GM18907 (cell line): ENCODE measurements around the gene OSGIN1.

Experiments used
- ATAC-seq: cut with Tn5 transposase; IDR thresholded peaks from one replicate; pipeline ENCODE4 v1.9.1; 2021; ENCODE audit warnings: mild to moderate bottlenecking, moderate library complexity; ENCODE audit not compliant: unreplicated experiment

Gene OSGIN1

DNA sequence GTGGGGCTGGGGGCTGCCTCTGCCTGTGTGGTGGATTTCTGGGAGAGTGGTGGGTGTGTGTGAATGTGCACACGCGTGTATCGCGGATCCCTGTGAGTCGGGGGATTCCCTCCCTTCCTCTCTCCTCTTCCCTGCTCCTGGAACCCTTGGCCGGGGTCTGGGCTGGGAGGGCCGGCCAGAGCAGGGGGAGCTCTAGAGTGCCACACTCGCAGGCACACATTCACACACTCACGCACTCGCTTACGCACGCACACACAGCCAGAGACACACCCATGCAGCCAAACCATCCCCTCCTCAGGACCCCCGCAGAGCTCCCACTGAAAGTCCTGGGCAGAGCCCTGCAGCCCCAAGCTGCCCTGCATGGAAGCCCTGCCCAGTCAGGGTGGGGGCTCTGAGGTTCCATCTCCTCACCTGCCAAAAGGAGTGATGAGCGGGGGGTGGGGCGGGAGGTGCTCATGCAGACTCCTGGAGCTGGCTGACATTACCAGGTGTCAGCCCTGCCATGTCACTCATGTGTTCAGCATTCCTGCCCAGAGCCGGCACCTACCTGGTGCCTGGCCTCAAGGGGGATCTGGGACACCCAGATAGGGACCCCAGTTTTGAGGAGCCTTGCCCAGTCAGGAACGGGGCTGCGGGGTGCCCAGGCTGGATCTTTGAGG lies 16.9 kb downstream of the OSGIN1 start:
- ATAC-seq: no peak

DNA sequence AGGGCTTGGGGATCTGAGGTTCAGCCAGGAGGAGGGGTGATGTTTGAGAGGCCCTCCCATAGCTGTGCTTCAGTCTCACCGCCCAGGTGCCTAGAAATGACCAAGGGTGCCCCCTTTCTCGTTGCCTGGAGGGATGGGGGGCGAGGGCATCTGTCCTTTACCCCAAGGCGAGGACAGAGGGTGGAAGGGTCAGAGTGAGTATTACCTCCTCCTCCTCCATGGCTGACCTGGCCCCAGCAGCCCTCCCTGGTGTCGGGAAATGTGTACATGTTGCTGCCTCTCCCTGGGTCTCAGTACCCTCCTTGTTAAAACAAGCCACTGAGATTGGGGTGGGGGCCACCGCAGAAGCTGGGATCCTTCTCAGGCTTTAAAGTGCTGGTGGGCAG lies 17.4 kb downstream of the OSGIN1 start:
- no peak for ATAC-seq

DNA sequence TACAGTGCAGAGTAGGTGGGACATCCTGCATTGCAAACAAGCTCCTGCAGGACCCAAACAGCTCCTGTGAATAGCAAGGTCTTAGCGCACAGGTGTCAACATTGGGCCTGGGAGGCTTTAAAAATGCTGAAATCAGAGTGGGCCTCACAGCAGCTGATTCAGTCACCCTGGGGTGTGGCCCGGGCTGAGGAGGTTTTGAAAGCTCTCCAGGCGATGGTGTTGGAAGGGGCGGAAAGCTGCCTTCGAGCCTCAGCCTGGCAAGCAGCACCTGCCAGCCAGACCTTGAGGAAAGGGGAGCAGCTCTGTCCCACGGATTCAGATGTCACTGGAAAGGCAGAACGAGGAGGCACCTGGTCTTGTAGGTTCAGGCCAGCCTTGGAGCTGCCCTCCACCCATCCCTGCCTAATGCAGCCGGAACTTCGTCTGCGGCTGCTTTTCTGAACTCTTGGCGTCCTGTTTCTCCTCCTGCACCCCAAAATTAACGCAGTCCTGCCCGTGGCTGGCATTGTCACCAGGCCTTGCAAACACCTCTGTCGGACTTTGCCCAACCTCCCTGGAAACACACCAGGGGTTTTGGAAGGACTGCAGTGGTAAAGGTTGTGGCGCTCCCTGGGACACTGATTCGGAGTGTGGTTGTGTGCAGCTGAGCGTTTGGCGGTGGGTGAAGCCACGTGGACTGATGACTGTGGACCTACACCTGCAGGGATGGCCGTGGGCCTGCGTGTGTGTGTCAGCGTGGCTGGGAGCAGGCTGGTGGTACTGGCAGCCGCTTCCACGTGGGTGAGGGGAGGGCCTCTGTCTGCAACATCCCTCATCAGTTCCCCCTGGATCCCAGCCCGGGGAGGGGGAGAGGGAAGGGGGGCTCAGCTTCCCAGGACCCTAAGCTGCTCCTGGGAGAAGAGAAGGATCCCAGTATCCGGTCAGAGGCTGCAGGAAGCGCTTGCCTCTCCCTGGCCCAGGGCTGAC lies 18.4 kb downstream of the OSGIN1 start:
- no peak for ATAC-seq

DNA sequence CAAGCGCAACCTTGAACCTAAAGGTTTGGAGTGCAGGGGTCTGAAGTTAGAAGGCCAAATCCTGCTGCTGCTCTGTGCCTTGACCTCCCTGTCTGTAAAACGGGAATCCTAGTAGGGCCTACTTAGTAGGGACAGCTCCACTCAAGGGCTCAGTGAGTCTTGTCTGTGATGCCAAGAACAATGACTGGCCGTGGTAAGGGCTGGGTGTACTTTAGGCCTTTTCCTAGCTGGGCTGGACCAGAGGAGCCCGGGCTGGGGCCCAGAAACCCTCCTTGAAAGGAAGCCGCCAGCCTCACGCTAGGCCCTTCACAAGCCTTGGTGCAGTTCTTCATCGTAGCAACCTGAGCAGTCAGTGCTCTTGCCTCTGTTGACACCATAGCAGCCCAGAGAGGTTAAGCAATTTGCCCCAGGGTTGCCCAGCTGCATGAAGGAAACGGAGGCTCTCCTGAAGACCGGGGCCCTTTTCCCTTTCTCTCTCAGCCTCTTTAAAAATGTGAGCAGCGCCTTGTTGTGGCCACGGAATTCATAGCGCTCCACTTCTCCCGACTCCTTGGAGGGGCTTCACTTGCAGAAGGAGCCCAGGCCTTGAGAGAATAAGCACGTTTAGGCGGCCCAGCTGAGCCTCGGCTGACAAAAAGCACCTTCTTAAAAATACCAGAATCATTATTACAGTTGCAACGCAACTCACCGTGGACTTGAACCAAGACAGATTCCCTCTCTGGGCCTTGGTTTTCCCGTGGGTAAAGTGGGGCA lies 19.4 kb downstream of the OSGIN1 start:
- ATAC-seq: no peak

DNA sequence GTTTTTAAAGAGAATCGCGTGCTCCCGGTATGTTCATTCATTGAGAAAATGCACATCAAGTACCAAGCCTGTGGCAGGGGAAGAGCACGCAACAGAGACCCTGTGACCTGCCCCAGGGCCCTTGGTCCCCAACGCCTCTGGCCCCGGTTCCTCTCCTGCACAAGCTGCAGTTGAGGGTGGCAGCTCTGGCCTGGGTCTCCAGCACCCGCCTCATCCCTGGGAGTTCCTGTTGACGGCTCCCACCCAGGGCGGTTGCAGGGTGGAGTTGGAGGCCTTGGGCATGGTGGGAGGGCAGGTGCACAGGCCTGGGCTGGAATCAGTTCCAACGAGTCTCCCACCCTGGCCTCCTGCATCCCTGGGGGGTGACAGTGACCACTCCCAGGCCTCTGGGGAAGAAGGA lies 20.0 kb downstream of the OSGIN1 start:
- no peak for ATAC-seq

DNA sequence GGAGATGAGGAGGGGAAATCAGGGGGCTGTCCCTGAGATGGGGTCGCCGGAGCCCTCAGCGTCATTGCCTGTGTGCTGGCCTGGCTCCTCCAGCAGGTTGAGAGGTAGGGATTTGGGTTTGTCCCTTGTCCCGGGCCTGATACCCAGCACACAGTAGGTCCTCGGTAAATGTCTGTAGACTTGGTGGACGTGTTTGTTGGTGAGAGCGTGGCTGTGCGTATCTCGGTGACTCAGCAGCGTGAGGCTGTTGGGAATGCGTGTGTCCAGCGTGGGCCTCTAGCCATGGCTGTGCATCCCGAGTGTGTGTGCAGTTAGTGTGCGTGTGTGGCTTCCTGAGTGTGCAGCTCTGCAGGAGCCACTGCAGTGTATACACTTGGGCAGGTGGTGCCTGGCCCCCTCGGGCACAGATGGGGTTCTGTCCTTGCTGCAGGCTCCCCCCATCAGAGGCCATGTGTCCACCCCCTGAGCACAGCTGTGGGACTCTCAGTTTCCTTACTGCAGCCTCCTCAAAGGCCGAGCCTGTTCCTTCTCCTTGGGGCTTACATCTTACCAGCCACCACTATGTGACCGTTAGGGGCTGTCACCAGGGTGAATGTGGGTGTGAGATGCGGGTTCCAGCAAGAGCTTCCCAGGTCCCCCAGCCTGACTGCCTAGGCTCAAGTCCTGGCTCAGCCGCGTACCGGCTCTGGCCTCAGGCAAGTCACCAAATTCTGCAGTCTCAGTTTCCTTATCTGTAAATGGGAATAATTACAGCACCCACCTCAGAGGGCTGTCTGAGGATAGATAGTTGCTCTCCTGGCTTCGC lies 20.7 kb downstream of the OSGIN1 start:
- ATAC-seq: no peak

DNA sequence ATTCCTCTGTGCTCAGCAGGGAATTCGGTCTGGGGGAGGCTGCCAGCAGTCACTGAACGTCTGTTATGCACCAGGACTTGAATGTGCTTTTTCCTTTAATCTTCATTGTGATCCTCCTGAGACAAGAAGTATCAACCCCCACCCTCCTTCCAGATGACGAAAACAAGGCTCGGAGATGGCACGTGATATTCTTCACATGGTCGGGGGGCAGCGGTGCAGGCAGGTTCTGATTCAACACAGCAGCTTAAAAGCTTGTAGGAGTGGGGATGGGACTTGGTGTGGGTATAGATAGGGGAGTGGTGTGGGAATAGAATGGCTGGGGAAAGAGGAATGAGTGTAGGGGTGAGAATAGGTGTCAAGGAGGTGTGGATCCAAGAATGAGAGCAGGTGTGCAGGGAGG lies 21.4 kb downstream of the OSGIN1 start:
- no peak for ATAC-seq

DNA sequence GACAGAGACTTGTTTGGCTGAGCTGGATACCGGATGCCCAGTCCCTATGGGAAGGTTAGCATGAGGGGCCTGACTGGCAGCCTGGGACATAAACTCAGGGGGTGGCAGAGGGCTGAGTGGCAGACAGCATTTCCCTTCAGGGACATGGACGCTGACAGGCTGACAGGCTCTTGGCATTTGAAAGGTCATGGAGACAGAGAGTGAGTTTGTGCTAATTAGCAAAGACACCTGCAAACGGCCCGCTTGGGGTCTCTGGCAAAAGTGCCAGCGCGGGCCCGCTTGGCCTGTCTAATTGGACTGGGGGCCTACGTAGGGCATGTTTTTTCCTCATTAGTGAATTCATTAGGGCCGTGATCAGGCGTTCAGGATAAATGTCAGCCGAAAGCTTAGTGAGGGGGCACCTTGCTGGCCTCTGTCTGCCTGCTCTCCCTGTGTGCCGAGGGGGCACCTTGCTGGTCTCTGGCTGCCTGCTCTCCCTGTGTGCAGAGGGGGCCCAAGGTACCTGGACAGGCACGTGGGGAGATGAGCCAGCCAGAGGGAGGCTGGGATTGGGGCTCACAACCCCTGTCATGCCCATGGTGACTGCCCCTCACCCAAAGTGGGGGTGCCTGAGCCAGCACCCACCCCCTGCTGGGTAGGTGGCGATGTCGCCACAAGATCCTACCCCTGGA lies 22.7 kb downstream of the OSGIN1 start:
- no peak for ATAC-seq

DNA sequence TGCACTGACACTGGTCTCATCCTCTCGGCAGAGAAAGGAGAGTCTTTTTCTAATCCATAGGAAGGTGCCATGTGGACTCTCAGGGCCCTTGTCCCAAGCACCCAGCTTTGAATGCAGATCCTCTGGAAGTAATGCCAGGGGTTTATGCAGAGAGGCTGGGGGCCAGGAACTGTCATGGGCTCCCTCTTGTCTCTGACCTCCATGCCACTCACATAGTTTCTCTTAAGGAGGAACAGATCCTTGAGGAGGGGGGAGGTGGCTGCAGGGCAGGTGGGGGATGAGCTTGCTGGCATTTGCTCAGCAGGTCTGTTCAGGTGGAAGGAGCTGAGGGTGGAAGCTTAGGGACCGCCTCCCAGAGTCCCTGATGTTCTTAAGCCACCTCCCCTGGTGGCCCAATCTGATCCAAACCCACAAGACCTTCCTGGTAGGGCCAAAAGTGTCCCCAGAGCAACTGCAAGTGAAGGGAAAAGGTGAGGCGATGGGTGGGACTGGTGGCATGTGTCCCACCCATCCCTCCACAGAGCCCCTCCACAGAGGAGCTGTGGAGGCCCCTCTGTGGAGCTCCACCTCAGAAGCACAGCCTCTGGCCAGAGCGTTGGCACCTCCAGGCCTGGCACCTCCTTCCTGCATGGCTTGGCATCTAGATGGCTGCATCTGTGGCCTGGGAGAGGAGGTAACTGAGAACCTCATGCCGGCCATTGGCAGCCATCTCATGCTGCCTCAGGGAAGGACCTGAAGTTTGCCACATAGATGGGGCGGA lies 24.2 kb downstream of the OSGIN1 start:
- ATAC-seq: no peak

DNA sequence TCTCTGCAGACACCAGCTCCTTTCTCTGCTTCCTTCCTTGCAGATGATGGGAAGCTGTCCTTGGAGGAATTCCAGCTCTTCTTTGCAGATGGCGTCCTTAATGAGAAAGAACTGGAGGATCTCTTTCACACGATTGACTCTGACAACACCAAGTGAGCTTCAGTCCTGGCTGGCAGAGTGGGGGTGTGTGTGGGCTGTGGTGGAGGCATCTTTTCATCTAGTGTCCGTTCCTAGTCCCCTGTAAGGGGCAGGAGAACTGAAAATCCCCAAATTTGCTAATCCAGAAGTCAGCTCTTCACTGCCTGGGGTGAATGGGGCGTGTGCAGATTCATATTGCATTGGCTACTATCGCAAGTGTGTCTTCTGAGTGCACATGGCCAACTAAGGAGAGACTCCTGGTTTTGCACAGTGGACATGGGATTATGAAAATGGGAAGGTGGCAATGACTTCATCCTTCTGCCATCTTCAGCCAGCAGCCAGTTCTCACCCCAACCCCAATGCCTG lies 25.4 kb downstream of the OSGIN1 start:
- ATAC-seq: no peak

DNA sequence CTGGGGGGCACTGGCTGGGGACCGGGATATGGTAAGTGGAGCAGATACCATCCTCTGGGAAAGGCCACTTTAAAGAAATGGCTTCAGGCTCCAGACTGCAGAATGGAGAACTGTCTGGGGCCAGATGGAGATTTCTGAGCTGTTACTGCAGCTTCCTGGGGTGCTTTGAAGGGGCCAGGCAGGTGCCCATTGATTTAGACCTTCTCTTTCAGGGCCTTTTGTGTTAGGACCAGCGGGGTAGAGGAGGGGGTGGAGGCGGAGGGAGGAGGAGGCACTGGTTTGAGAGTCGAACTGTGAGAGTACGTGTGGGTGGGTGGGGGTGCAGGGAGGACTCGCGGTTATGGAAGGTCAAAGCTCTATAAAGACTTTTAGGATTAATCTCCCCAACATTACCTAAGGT lies 26.4 kb downstream of the OSGIN1 start:
- ATAC-seq: no peak

DNA sequence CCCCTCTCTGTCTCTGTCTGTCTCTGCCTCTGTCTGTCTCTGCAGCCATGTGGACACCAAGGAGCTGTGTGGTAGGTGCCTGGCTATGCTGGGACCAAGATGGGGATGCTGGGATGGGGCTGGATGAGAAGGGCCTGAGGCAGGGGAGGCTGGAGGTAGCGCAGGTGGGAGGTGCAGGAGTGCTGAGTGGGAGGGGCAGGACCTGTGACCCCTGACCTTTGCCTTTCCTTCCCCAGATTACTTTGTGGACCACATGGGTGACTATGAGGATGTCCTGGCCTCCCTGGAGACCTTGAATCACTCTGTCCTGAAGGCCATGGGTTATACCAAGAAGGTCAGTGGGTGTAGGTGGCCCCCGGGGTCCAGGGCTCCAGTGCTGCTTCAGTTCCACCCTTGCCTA lies 27.8 kb downstream of the OSGIN1 start:
- no peak for ATAC-seq

DNA sequence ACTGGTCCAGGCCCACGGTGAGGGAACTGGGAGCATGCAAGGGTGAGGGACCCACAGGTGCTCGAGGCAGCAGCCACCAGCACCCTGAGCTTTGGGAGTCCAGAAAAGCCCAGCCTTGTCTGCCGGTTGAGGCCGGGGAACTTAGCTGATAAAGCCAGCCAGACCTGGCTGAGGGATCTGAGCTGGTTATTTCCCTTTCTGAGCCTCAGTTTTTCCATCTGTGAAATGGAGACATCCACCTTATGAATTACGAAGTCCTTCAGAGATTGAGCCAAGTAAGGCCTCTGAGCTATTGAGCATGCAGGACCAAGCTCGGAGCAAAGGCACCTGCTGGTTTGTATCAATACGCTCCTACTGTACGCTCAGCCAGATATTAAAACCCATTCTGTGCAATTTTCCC lies 28.8 kb downstream of the OSGIN1 start:
- no peak for ATAC-seq

DNA sequence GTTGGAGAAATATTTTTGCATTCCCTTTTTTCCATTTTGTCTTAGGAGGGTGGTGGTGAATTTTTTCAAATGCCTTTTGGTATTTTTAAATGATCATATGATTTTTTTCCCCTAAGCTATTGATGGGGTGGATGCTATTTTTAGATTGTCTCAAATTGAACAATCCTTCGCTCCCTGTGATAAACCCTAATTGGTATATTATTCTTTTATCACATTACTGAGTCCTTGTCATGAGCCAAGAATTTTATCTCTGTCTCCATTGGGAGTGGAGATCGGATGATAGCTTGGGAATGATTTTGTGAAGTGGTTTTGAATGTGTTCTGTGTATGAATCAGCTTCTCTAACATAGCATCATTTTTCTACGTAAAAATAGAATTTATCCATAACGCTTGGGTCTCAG lies 30.5 kb downstream of the OSGIN1 start:
- no peak for ATAC-seq

DNA sequence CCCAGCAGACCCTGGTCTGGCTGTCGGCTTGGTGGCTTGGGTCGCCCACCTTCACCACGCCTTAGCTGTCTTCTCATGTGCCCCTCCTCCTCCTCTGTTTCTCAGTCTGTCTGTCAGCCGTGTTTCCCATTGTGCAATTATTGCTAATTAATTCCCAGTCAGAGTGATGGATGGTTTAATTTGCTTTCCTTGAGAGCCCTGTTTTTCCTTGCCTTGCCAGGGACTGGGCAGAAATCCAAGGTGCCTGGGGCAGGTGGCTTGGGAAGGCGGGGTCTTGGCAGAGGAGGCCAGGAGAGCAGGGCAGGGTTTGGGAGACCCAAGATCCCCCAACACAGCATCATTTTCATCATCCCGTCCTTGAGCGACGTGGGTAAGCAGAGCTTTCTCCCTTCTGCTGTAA lies 36.3 kb downstream of the OSGIN1 start:
- no peak for ATAC-seq

DNA sequence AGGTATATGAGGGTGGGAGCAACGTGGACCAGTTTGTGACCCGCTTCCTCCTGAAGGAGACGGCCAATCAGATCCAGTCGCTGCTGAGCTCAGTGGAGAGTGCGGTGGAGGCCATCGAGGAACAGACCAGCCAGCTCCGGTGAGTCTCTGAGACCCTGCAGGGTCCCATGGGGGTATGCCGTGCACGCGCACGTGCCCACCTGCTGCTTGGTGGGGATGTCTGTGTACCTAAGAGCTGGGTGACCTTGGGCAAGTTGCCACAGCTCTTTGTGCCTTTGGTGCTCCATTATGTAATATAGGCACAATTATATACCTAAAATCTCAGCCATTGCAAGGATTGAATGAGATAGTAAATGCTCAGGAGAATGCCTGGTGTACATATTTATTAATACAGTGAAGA lies 37.5 kb downstream of the OSGIN1 start:
- ATAC-seq: no peak

DNA sequence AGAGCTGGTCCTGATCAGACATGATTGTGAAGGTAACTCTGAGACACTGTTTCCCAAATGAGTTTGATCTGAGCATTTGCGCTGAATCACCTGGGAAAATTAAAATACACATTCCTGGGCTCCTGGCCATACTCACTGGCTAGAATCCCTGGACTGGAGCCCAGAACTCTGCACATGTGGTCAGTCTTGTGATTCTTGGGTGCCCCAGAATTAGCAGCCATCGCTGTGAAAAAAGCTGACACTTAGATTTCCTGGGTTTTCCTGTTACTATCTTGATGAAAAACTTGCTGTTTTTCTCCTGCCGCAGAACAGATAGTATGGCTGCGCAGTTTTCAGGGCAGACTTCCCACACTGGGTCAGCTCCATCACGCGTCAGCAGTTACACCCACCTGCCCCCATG lies 39.6 kb downstream of the OSGIN1 start:
- no peak for ATAC-seq

DNA sequence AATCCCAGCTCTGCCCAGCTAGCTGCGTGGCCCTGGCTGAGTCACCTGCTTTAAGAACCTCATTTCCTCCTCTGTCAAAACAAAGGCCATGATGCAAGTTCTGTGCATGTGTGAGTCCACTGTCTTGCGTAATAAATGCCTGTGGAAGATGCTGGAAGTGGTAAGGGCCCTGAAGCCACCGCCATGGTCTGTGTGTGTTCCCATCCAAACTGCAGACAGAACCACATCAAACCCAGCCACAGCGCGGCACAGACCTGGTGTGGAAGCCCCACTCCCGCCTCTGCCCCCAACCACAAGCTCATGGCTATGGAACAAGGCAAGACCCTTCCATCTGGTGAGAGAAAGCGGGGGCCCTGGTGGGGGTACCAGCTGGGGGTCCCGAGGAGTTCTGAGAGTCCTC lies 41.0 kb downstream of the OSGIN1 start:
- no peak for ATAC-seq

DNA sequence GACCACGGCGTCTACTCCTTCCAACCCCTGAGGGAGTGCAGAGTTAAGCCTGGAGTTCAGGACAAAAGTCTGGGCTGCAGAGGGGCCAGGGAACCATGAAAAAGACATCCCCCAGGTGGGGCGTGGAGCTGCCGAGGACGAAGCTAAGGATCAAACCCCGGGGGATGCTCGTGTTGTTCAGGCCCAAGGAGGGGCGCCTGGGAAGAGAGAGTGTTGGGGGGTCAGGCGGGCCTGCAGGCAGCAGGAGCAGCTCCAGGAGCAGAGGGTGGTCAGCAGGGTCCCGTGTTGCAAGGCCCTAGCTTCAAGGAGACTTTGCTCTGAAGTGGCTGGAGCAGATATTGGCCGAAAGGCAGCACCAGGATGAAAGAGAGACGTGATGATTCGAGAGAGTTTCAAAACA lies 41.7 kb downstream of the OSGIN1 start:
- no peak for ATAC-seq
